K562 (cell line): ENCODE data around the gene ZNF362. TPM values are rescaled to one million over a fixed set of nuclear protein-coding genes. Genes with fewer than 3 reads are reported as not detected.
"Not testable (repeated sequence)": the region's sequence is repeated elsewhere in the genome, so short reads cannot be mapped to it uniquely, and the experiment has no call there.

ENCODE experiments used
- ATAC-seq: fragments of 200-7000 bp; cut with Tn5 transposase; 3 replicates; pipeline ENCODE4 v1.9.1; 2020; ENCODE audit warnings: moderate library complexity
- BruUV-seq: library from RNA; stranded (reverse); fragments of 400-500 nt; replicated peaks from 2 replicates; lab custom pipeline; 2021; lab: Mats Ljungman, UMichigan
- CTCF ChIA-PET: fragments of 300-600 bp; formaldehyde crosslinking; extraction: SDS; loops from one replicate; lab custom pipeline; 2021; ENCODE audit warnings: low intra/inter-chr PET ratio; lab: Yijun Ruan, JAX
- POLR2A ChIA-PET: fragments of 300-600, 350-650 bp; sonication (Branson Sonifier 250); formaldehyde crosslinking; extraction: SDS; loops from one replicate; lab custom pipeline; 2021; ENCODE audit warnings: antibody characterized with exemption, inconsistent platforms; lab: Yijun Ruan, JAX
- DNase-seq, 4 experiments: peaks; one replicate each; pipeline versions ENCODE4 v3.0.0 to v3.0.0-alpha.2; 2011 to 2018; ENCODE audit warnings: low spot score in 3 of 4, mixed read lengths in 3 of 4; ENCODE audit errors: extremely low read depth in 1 of 4
- FAIRE-seq: peaks from 2 replicates; lab custom pipeline; 2011; peaks lifted over from hg19 to GRCh38; lab: Jason Lieb, UNC
- H2AFZ ChIP-seq: 2 replicates; pipeline ENCODE4 v1.6.0; 2011; ENCODE audit warnings: low read depth, low read length, control low read depth, inconsistent platforms
- H3K27ac ChIP-seq: fragments of 200-600 bp; 3 replicates; pipeline ENCODE4 v1.8.0; 2011; ENCODE audit warnings: low read depth, mild to moderate bottlenecking, control low read depth, inconsistent platforms, low read length, moderate library complexity, mixed read lengths; ENCODE audit errors: extremely low read depth
- H3K27me3 ChIP-seq, 2 experiments: fragments of 300-600 bp in 1 of 2; 2 replicates in 1 of 2; 3 replicates in 1 of 2; pipeline versions ENCODE4 v1.6.0 to v1.8.0; 2011; ENCODE audit warnings: inconsistent platforms in 2 of 2, low read length in 2 of 2, mild to moderate bottlenecking in 1 of 2, mixed read lengths in 1 of 2, moderate library complexity in 1 of 2; ENCODE audit not compliant: control insufficient read depth in 2 of 2, insufficient read depth in 2 of 2
- H3K36me3 ChIP-seq: fragments of 300-600 bp; 3 replicates; pipeline ENCODE4 v1.8.0; 2011; ENCODE audit warnings: mild to moderate bottlenecking, low read length, inconsistent platforms; ENCODE audit not compliant: control insufficient read depth, insufficient read depth
- H3K4me1 ChIP-seq, 2 experiments: fragments of 200-600 bp in 1 of 2; replicated peaks in 1 of 2; 2 replicates in 1 of 2; 3 replicates in 1 of 2; pipeline versions ENCODE4 v1.5.1 to v1.8.0; 2011; ENCODE audit warnings: inconsistent platforms in 2 of 2, low read length in 2 of 2, mild to moderate bottlenecking in 1 of 2, mixed read lengths in 1 of 2, moderate library complexity in 1 of 2; ENCODE audit not compliant: control insufficient read depth in 2 of 2, insufficient read depth in 2 of 2
- H3K4me2 ChIP-seq: 2 replicates; pipeline ENCODE4 v1.6.1; 2011; ENCODE audit warnings: low read length, control low read depth, inconsistent platforms, mixed read lengths; ENCODE audit not compliant: insufficient read depth
- H3K4me3 ChIP-seq: fragments of 200-600 bp; sonication (generic), shearing (Covaris generic); 2 replicates; pipeline ENCODE4 v1.5.1; 2016; ENCODE audit warnings: control low read depth, inconsistent platforms
- H3K79me2 ChIP-seq: fragments of 200-600 bp; 3 replicates; pipeline ENCODE4 v1.8.0; 2011; ENCODE audit warnings: low read length, inconsistent platforms; ENCODE audit not compliant: control insufficient read depth, insufficient read depth
- H3K9ac ChIP-seq, 2 experiments: 2 replicates each; pipeline versions ENCODE4 v1.6.0 to v1.6.1; 2011; ENCODE audit warnings: low read depth in 2 of 2, low read length in 2 of 2, control low read depth in 1 of 2, inconsistent platforms in 1 of 2, mild to moderate bottlenecking in 1 of 2, mixed read lengths in 1 of 2; ENCODE audit not compliant: insufficient read depth in 1 of 2
- H3K9me1 ChIP-seq: one replicate; pipeline ENCODE4 v1.6.0; 2011; ENCODE audit warnings: inconsistent platforms, mild to moderate bottlenecking, low read length, moderate library complexity; ENCODE audit not compliant: control insufficient read depth, insufficient read depth
- H3K9me3 ChIP-seq: replicated peaks from 2 replicates; pipeline ENCODE4 v1.5.1; 2011; ENCODE audit warnings: low read depth, low read length, inconsistent platforms; ENCODE audit not compliant: control insufficient read depth, insufficient read depth
- H4K20me1 ChIP-seq: replicated peaks from 2 replicates; pipeline ENCODE4 v1.6.1; 2011; ENCODE audit warnings: low read length, inconsistent platforms, mixed read lengths; ENCODE audit not compliant: control insufficient read depth, insufficient read depth
- ASH1L ChIP-seq: fragments of 450-650 bp; IDR thresholded peaks from 2 replicates; pipeline ENCODE4 v1.6.1; 2018; ENCODE audit warnings: borderline replicate concordance, mild to moderate bottlenecking, low read depth; ENCODE audit not compliant: partially characterized antibody
- CBX3 ChIP-seq, 2 experiments: IDR thresholded peaks; 1 replicate in 1 of 2; 2 replicates in 1 of 2; pipeline ENCODE4 v1.6.1; 2012; ENCODE audit warnings: inconsistent platforms in 2 of 2, low read length in 2 of 2, borderline replicate concordance in 1 of 2, control low read depth in 1 of 2
- FOS ChIP-seq: IDR thresholded peaks from 3 replicates; pipeline ENCODE4 v1.6.1; 2011; ENCODE audit not compliant: insufficient read length; ENCODE audit errors: extremely low read depth
- NFYB ChIP-seq: IDR thresholded peaks from 2 replicates; pipeline ENCODE4 v1.6.1; 2011; ENCODE audit warnings: mild to moderate bottlenecking, moderate library complexity; ENCODE audit not compliant: insufficient read length; ENCODE audit errors: extremely low read depth
- RAD51 ChIP-seq: fragments of 450-650 bp; IDR thresholded peaks from 2 replicates; pipeline ENCODE4 v1.7.1; 2016; ENCODE audit warnings: low read depth, mild to moderate bottlenecking, borderline replicate concordance
- RBM25 ChIP-seq: fragments of 200-400 bp; formaldehyde crosslinking; IDR thresholded peaks from 2 replicates; pipeline ENCODE4 v1.6.1; 2018; ENCODE audit warnings: low read length, low read depth, moderate library complexity; ENCODE audit not compliant: severe bottlenecking
- TOE1 ChIP-seq, 2 experiments: fragments of 450-650 bp in 1 of 2; sonication (generic) in 1 of 2; formaldehyde crosslinking in 1 of 2; IDR thresholded peaks; 2 replicates each; pipeline versions ENCODE4 v1.7.1 to v1.8.0; 2016 to 2022; ENCODE audit warnings: borderline replicate concordance in 2 of 2, mild to moderate bottlenecking in 2 of 2, antibody characterized with exemption in 1 of 2, inconsistent platforms in 1 of 2, low read depth in 1 of 2, missing genetic modification reagents in 1 of 2, moderate library complexity in 1 of 2
- WGBS: fragments of 100-300 bp; shearing (Covaris generic); methylation state at CpG from one replicate; pipeline ENCODE4 v1.1.6; 2016; ENCODE audit warnings: low coverage, mixed read lengths; ENCODE audit not compliant: insufficient coverage; ENCODE audit errors: missing lambda C conversion rate; 5-methylcytosine and 5-hydroxymethylcytosine counted together
- in situ Hi-C: fragments of 300-500 bp; cut with MboI; formaldehyde crosslinking; loops from 4 replicates; pipeline ENCODE4 v1.15.0; 2018; ENCODE audit warnings: inconsistent platforms, mixed read lengths
- intact Hi-C: fragments of 100-400 bp; cut with micrococcal nuclease; formaldehyde crosslinking; loops from 2 replicates; pipeline ENCODE4 v1.14.2; 2022
- polyA plus RNA-seq, 8 experiments: library from polyadenylated mRNA; depleted of rRNA in 4 of 8; stranded (reverse) in 5 of 8; unstranded in 3 of 8; fragments of >200 nt; fragmentation: Nextera tagmentation in 2 of 8; fragmentation: Illumina TruSeq in 1 of 8; extraction: Ambion mirVana in 2 of 8; extraction: Trizol in 1 of 8; gene quantifications; 2 replicates each; pipeline versions ENCODE4 v1.2.1 to v1.2.3, GENCODE V29; 2011 to 2014; ENCODE audit warnings: inconsistent platforms in 1 of 8, missing spikeins in 1 of 8
- total RNA-seq, 7 experiments: library from RNA; depleted of rRNA in 6 of 7; stranded (reverse); fragments of >200 nt in 6 of 7; fragmentation: Illumina TruSeq in 2 of 7; extraction: Trizol in 2 of 7; gene quantifications; 2 replicates each; pipeline versions ENCODE4 v1.2.1 to v1.2.3, GENCODE V29; 2011 to 2021; ENCODE audit warnings: low replicate concordance in 1 of 7
- TF ChIP-seq, protein P1 (sequence below): sonication (generic); formaldehyde crosslinking; IDR thresholded peaks from 2 replicates; pipeline ENCODE4 v1.5.0; 2020; ENCODE audit warnings: missing genetic modification reagents
- TF ChIP-seq, protein P2 (sequence below): sonication (generic); formaldehyde crosslinking; IDR thresholded peaks from 2 replicates; pipeline ENCODE4 v1.9.0; 2022; ENCODE audit warnings: mild to moderate bottlenecking, missing genetic modification reagents
- TF ChIP-seq, protein P3 (sequence below): fragments of 450-650 bp; formaldehyde crosslinking; IDR thresholded peaks from 2 replicates; pipeline ENCODE4 v1.4.0; 2020; ENCODE audit warnings: mild to moderate bottlenecking, mixed read lengths

Gene ZNF362
- total and polyA plus RNA-seq, 9 of the 15 experiments (the other 6 are each of a cell fraction or from before 2014, with no cell fraction given), result 0.01 to 1.1 (median 0.35) TPM; not detected in 1

DNA sequence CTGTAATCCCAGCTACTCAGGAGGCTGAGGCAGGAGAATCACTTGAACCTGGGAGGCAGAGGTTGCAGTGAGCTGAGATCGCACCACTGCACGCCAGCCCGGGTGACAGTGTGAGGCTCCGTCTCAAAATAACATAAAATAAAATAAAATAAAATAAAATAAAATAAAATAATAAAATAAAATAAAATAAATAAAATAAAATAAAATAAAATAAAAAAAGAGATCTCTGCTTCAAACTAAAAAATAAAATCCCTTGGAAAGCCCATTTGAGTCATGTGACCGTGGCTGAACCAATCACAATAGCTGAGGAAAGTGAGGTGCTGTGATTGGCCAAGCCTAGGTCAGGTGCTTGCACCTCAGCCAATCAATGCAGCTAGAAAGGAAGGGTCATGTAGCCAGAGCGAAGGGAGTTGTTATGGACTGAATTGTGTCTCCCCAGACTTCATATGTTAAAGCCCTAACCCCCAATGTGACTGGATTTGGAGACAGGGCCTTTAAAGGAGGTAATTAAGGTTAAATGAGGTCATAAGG, 18.0 kb upstream of the ZNF362 start:
- H3K9me1 ChIP-seq; CTCF ChIA-PET; H3K27ac ChIP-seq; FAIRE-seq; in situ Hi-C loops; H4K20me1 ChIP-seq; BruUV-seq; H3K4me1 ChIP-seq; intact Hi-C loops; H3K79me2 ChIP-seq; H3K9ac ChIP-seq; H3K36me3 ChIP-seq; H3K4me3 ChIP-seq; H3K9me3 ChIP-seq; TF ChIP-seq TOE1 (CRISPR knock-in tag; IDR thresholded peaks at IDR 0.05; ENCODE audit: borderline replicate concordance, low read depth): not testable (repeated sequence)
- H3K27me3 ChIP-seq, result peaks cover 19 to 22% of the 10 kb centered on the region in 2 experiments
- 56% methylated on average over 6 of the region's 6 CpGs for WGBS
- POLR2A ChIA-PET, result interaction anchor here (0.6 to 0.8 kb wide), 2 partner anchors 10 to 38 kb away, joined by 3 read pairs; no protein-coding TSS in a partner anchor
- ATAC-seq, result peak; percentile 84
- peak overlapping the region; percentile 9; the same call in 1 of the 2 replicates for H3K4me2 ChIP-seq
- TF ChIP-seq RAD51 (peak; percentile 89), RBM25 (peak; percentile 77), ASH1L (peak; percentile 63), TOE1 (IDR thresholded peaks at IDR 0.05; ENCODE audit: borderline replicate concordance) (peak; percentile 84), NFYB (peak; percentile 70), FOS (peak; percentile 58), CBX3 (IDR thresholded peaks at IDR 0.05; ENCODE audit: borderline replicate concordance in 1 of 2, low read length in 2 of 2) (0 out of 3 replicates have a peak, but pooled peaks of 1 of the 2 experiments have one; percentile 18)
- TF ChIP-seq, protein P1, sequence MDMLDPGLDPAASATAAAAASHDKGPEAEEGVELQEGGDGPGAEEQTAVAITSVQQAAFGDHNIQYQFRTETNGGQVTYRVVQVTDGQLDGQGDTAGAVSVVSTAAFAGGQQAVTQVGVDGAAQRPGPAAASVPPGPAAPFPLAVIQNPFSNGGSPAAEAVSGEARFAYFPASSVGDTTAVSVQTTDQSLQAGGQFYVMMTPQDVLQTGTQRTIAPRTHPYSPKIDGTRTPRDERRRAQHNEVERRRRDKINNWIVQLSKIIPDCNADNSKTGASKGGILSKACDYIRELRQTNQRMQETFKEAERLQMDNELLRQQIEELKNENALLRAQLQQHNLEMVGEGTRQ, result peak; percentile 87
- TF ChIP-seq, protein P2, sequence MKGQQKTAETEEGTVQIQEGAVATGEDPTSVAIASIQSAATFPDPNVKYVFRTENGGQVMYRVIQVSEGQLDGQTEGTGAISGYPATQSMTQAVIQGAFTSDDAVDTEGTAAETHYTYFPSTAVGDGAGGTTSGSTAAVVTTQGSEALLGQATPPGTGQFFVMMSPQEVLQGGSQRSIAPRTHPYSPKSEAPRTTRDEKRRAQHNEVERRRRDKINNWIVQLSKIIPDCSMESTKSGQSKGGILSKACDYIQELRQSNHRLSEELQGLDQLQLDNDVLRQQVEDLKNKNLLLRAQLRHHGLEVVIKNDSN, result peak; percentile 87
- TF ChIP-seq, protein P3, sequence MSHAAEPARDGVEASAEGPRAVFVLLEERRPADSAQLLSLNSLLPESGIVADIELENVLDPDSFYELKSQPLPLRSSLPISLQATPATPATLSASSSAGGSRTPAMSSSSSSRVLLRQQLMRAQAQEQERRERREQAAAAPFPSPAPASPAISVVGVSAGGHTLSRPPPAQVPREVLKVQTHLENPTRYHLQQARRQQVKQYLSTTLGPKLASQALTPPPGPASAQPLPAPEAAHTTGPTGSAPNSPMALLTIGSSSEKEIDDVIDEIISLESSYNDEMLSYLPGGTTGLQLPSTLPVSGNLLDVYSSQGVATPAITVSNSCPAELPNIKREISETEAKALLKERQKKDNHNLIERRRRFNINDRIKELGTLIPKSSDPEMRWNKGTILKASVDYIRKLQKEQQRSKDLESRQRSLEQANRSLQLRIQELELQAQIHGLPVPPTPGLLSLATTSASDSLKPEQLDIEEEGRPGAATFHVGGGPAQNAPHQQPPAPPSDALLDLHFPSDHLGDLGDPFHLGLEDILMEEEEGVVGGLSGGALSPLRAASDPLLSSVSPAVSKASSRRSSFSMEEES (CRISPR knock-in tag), result peak; percentile 94
- peak; percentile 18 to 76 (median 74) for DNase-seq
- H2AFZ ChIP-seq, result peak overlapping the region; percentile 26; the same call in 1 of the 2 replicates
